Right lobe of liver (tissue), 6 donors: Measurements from ENCODE around the gene ADSS2. TPM values are rescaled to one million over a fixed set of nuclear protein-coding genes. Genes with fewer than 3 reads are reported as not detected.

Experiments used
- ATAC-seq, 4 donors: fragments of 200-7000 bp; cut with Tn5 transposase; one replicate each; pipeline ENCODE4 v1.9.1; 2020; ENCODE audit warnings: mild to moderate bottlenecking in 4 of 4, moderate library complexity in 4 of 4
- DNase-seq, 3 donors: peaks; one replicate each; pipeline ENCODE4 v3.0.0-alpha.2; 2020
- H3K27ac ChIP-seq, 3 donors: fragments of 200-600 bp; one replicate each; pipeline ENCODE4 v1.8.0; 2022
- H3K27me3 ChIP-seq, 2 donors: fragments of 200-600 bp; one replicate each; pipeline ENCODE4 v1.8.0; 2022
- H3K36me3 ChIP-seq, 4 donors: fragments of 200-600 bp; sonication (generic) in 1 of 4; one replicate each; pipeline versions ENCODE4 v1.5.1 to v1.8.0; 2017 to 2022; ENCODE audit warnings: control low read depth in 1 of 4
- H3K4me1 ChIP-seq, 4 donors: fragments of 200-600 bp; sonication (generic) in 1 of 4; one replicate each; pipeline versions ENCODE4 v1.5.1 to v1.8.0; 2017 to 2022; ENCODE audit warnings: control low read depth in 1 of 4
- H3K4me3 ChIP-seq, 3 donors: fragments of 200-600 bp; one replicate each; pipeline ENCODE4 v1.8.0; 2022
- H3K9me3 ChIP-seq, 4 donors: fragments of 200-600 bp; sonication (generic) in 1 of 4; one replicate each; pipeline versions ENCODE4 v1.5.1 to v1.8.0; 2017 to 2022; ENCODE audit warnings: control low read depth in 1 of 4
- CTCF ChIP-seq, 4 donors: fragments of 200-600 bp in 3 of 4; fragments of 450-650 bp in 1 of 4; IDR thresholded peaks; one replicate each; pipeline versions ENCODE4 v1.5.1 to v1.8.0; 2016 to 2022; ENCODE audit warnings: antibody characterized with exemption in 4 of 4, mild to moderate bottlenecking in 2 of 4
- POLR2A ChIP-seq: fragments of 450-650 bp; IDR thresholded peaks from one replicate; pipeline ENCODE4 v1.6.1; 2017; ENCODE audit warnings: antibody characterized with exemption, mild to moderate bottlenecking
- WGBS: methylation state at CpG from one replicate; pipeline ENCODE4 v1.1.6; 2018; ENCODE audit warnings: low coverage, low lambda C conversion rate; ENCODE audit not compliant: insufficient coverage; ENCODE audit errors: missing lambda C conversion rate; 5-methylcytosine and 5-hydroxymethylcytosine counted together
- intact Hi-C, 2 donors: fragments of 100-400 bp; cut with DNase I; formaldehyde crosslinking; loops; one replicate each; pipeline versions ENCODE4 v1.11.2 to v1.14.1; 2022
- total RNA-seq, 6 experiments: library from RNA; depleted of rRNA in 2 of 6; stranded (reverse); fragments of >200 nt in 2 of 6; fragmentation: NEBNext Ultra II Directional in 3 of 6; extraction: Animal tissue kit (Norgen Biotek cat#: 25700) in 3 of 6; gene quantifications; one replicate each; pipeline versions ENCODE4 v1.1.0 to v1.2.4, GENCODE V29; 2016 to 2023
- donor health status: DM: no; HTN: yes; CAD: no.
- donor health status: DM: no; HTN: no; CAD: no.
- donor health status: DM: no; HTN: no; CAD: no.
- donor health status: DM: no; HTN: yes; CAD: no.
- donor health status: DM: no; HTN: yes; CAD: no.

Gene ADSS2
- total RNA-seq, 6 experiments from 2014 or later = 9.8 to 16.1 (median 14.5) TPM

- intact Hi-C loops = no loop called here
- ATAC-seq = no peak
- DNase-seq = no peak
- no peak overlapping the region for H3K4me3 ChIP-seq
- WGBS = 100% methylated on average over 2 of the region's 2 CpGs
- TF ChIP-seq POLR2A (no peak), CTCF (IDR thresholded peaks at IDR 0.05) (no peak)
- H3K27ac ChIP-seq = no peak overlapping the region
- peaks cover 0 to 4% (median 1%) of the 10 kb centered on the region in 4 donors for H3K36me3 ChIP-seq
- H3K9me3 ChIP-seq = no peaks in the 10 kb centered on the region
- no peaks in the 10 kb centered on the region for H3K27me3 ChIP-seq
- no peaks in the 10 kb centered on the region for H3K4me1 ChIP-seq
Observed at GRCh38 chr1:244400974-244401373, 50.7 kb downstream of the ADSS2 start.

GRCh38 chr1:244397131-244397530 lies 54.6 kb downstream of the ADSS2 start:
- H3K4me3 ChIP-seq = no peak overlapping the region
- ATAC-seq (no peak), DNase-seq (no peak)
- no peak overlapping the region for H3K27ac ChIP-seq
- no peaks in the 10 kb centered on the region for H3K9me3 ChIP-seq
- peaks cover 0 to 4% (median 0%) of the 10 kb centered on the region in 4 donors for H3K36me3 ChIP-seq
- TF ChIP-seq POLR2A = no peak
- no peak for TF ChIP-seq CTCF (IDR thresholded peaks at IDR 0.05)
- H3K4me1 ChIP-seq = no peaks in the 10 kb centered on the region
- H3K27me3 ChIP-seq = no peaks in the 10 kb centered on the region
- intact Hi-C loops = no loop called here

DNA sequence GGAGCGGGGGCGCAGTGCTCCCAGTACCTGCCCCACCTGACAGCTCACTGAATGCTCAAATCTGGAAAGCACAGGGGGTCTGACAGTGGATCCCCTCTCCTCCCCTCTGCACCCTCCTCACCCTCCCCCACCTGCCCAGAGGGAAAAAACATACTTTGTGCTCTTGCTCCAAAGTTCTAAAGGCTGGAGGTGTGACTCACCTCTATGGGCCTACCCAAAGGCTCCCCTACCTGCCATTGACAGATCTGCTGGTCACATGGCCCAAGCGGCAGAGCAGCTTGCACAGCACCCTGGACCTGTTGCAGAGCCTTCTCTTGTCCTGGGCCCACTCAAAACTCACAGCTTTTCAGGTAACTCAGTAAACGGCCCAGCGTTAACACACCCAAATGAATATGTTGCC lies 55.7 kb downstream of the ADSS2 start:
- no peak for ATAC-seq

DNA sequence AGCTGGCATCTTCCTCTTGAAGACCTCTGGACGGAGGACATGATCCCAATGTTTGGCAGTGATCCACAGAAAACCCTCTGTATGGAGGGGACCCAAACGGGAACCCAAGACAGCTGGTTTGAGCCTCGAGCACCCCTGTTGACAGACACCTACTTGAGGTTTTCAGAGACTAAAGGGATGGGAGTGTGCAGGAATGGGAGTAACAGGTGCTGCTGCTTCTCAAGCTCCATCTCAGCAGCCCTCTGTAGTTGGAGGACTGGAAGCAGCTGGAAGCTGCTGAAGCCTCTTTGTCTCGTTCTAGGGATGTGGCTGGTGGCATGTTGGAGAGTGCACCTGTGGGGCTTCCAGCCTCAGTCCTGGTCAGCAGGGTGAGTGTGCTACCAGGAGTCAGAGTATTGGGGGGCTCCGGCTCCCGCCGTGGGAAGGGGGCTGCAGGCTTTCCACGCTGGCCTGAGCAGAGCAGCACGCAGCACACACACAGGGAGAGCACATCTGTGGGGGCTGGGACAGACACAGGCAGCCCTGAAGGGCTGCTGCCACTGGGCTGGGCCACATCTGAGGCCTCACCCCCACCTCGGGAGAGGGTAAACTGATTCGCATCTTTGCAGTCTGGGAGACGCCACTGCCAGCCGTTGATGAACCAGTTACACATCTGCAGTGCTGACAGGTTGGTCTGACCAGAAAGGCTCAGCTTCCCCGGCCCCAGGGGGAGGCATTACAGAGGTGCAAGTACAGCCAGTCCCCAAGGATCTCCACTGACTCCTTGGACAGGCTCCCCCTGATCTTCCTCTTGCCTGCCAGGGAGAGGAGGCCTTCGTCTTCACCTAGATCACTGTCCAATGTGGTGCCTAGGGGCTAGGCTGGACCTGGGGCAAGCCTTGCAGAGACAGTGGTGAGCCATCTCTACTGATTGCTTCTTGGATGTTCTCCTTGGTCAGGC lies 56.6 kb downstream of the ADSS2 start:
- Histone ChIP-seq H3K4me3 (no peak overlapping the region), H3K36me3 (no peaks in the 10 kb centered on the region), H3K27ac (no peak overlapping the region), H3K4me1 (no peaks in the 10 kb centered on the region), H3K27me3 (no peaks in the 10 kb centered on the region), H3K9me3 (no peaks in the 10 kb centered on the region)
- TF ChIP-seq CTCF (IDR thresholded peaks at IDR 0.05) = no peak
- TF ChIP-seq POLR2A = no peak
- intact Hi-C loops = no loop called here
- DNase-seq (no peak), ATAC-seq (peak in 2 of 4 donors; percentile 33 to 42)
- 81% methylated on average over 3 of the region's 15 CpGs for WGBS

More for the DNA sequence above, 55.7 kb downstream of the ADSS2 start:
- WGBS = 100% methylated on average over 1 of the region's 5 CpGs
- H3K27ac ChIP-seq = no peak overlapping the region
- H3K4me1 ChIP-seq = no peaks in the 10 kb centered on the region
- DNase-seq = no peak
- TF ChIP-seq POLR2A (no peak), CTCF (IDR thresholded peaks at IDR 0.05) (no peak)
- H3K4me3 ChIP-seq = no peak overlapping the region
- intact Hi-C loops = no loop called here
- H3K27me3 ChIP-seq = no peaks in the 10 kb centered on the region
- no peaks in the 10 kb centered on the region for H3K36me3 ChIP-seq
- no peaks in the 10 kb centered on the region for H3K9me3 ChIP-seq
